Measurements from ENCODE around the gene TRIM47.

- TF ChIP-seq CTCF (IDR thresholded peaks at IDR 0.05) (peak in 1 of 4 experiments; percentile 17), POLR2AphosphoS5 (IDR thresholded peaks at IDR 0.05) (peak; percentile 86)
Observed at GRCh38 chr17:75876938-75877751, 1.2 kb downstream of the TRIM47 start.

All from prostate gland (tissue), 2 donors.